Keratinocyte (primary cell): Measurements from ENCODE around the gene GSTM2. TPM values are rescaled to one million over a fixed set of nuclear protein-coding genes. Genes with fewer than 3 reads are reported as not detected.
"Not testable (repeated sequence)": the region's sequence is repeated elsewhere in the genome, so short reads cannot be mapped to it uniquely, and the experiment has no call there.

Experiments used
- DNase-seq: peaks from one replicate; pipeline ENCODE4 v3.0.0-alpha.2; 2011; ENCODE audit warnings: low read depth, missing footprints, low spot score
- FAIRE-seq: peaks from 2 replicates; lab custom pipeline; 2011; peaks lifted over from hg19 to GRCh38; lab: Jason Lieb, UNC
- H2AFZ ChIP-seq: 2 replicates; pipeline ENCODE4 v1.6.0; 2012; ENCODE audit warnings: low read length, control low read depth, inconsistent platforms; ENCODE audit not compliant: control insufficient read depth
- H3K27ac ChIP-seq: 2 replicates; pipeline ENCODE4 v1.5.1; 2011; ENCODE audit warnings: low read length; ENCODE audit not compliant: control insufficient read depth, insufficient read depth
- H3K27me3 ChIP-seq: 3 replicates; pipeline ENCODE4 v1.6.0; 2011; ENCODE audit warnings: low read length; ENCODE audit not compliant: control insufficient read depth, insufficient read depth; ENCODE audit errors: extremely low read depth
- H3K36me3 ChIP-seq, 2 experiments: 2 replicates in 1 of 2; 3 replicates in 1 of 2; pipeline ENCODE4 v1.5.1; 2011; ENCODE audit warnings: low read length in 2 of 2, mild to moderate bottlenecking in 1 of 2; ENCODE audit not compliant: control insufficient read depth in 2 of 2, insufficient read depth in 2 of 2; ENCODE audit errors: extremely low read depth in 1 of 2
- H3K4me1 ChIP-seq: 3 replicates; pipeline ENCODE4 v1.5.1; 2011; ENCODE audit warnings: low read length; ENCODE audit not compliant: control insufficient read depth, insufficient read depth; ENCODE audit errors: extremely low read depth
- H3K4me2 ChIP-seq: 3 replicates; pipeline ENCODE4 v1.6.0; 2011; ENCODE audit warnings: low read depth, low read length; ENCODE audit not compliant: control insufficient read depth, insufficient read depth; ENCODE audit errors: extremely low read depth
- H3K4me3 ChIP-seq, 3 experiments: fragments of 200-600 bp in 1 of 3; sonication (generic) in 1 of 3; 2 replicates in 2 of 3; 3 replicates in 1 of 3; pipeline ENCODE4 v1.5.1; 2011 to 2016; ENCODE audit warnings: low read length in 3 of 3, mild to moderate bottlenecking in 3 of 3, control low read depth in 2 of 3, inconsistent platforms in 1 of 3, low read depth in 1 of 3, mixed read lengths in 1 of 3, mixed run types in 1 of 3, moderate library complexity in 1 of 3; ENCODE audit not compliant: control insufficient read depth in 2 of 3, insufficient read depth in 2 of 3; ENCODE audit errors: extremely low read depth in 1 of 3
- H3K79me2 ChIP-seq: 2 replicates; pipeline ENCODE4 v1.6.0; 2012; ENCODE audit warnings: low read length; ENCODE audit not compliant: control insufficient read depth, insufficient read depth
- H3K9ac ChIP-seq: 3 replicates; pipeline ENCODE4 v1.6.0; 2011; ENCODE audit warnings: low read length; ENCODE audit not compliant: control insufficient read depth, insufficient read depth; ENCODE audit errors: extremely low read depth
- H3K9me1 ChIP-seq: 3 replicates; pipeline ENCODE4 v1.6.0; 2011; ENCODE audit warnings: low read length; ENCODE audit not compliant: control insufficient read depth, insufficient read depth; ENCODE audit errors: extremely low read depth
- H3K9me3 ChIP-seq: 2 replicates; pipeline ENCODE4 v1.5.1; 2012; ENCODE audit warnings: low read depth, low read length; ENCODE audit not compliant: control insufficient read depth
- H4K20me1 ChIP-seq: 3 replicates; pipeline ENCODE4 v1.6.0; 2011; ENCODE audit warnings: low read length; ENCODE audit not compliant: control insufficient read depth, insufficient read depth; ENCODE audit errors: extremely low read depth
- CTCF ChIP-seq, 3 experiments: IDR thresholded peaks in 1 of 3; conservative IDR thresholded peaks in 1 of 3; optimal IDR thresholded peaks in 1 of 3; 2 replicates in 2 of 3; 3 replicates in 1 of 3; pipeline versions ENCODE3 to v1.5.1; 2011; ENCODE audit warnings: low read length in 3 of 3, mild to moderate bottlenecking in 3 of 3, moderate library complexity in 2 of 3, control low read depth in 1 of 3, inconsistent platforms in 1 of 3; ENCODE audit not compliant: insufficient read depth in 2 of 3; ENCODE audit errors: extremely low read depth in 1 of 3
- EZH2 ChIP-seq: IDR thresholded peaks from one replicate; pipeline ENCODE4 v1.6.1; 2012; ENCODE audit warnings: inconsistent platforms, mild to moderate bottlenecking, low read length, moderate library complexity
- dilution Hi-C: fragments of 300-500 bp; cut with MboI; formaldehyde crosslinking; loops from one replicate; pipeline ENCODE4 v1.7.0; 2020; ENCODE audit warnings: low sequenced_read_pairs; ENCODE audit not compliant: extremely low pct_ligation_motif_present
- polyA plus RNA-seq, 5 experiments: library from polyadenylated mRNA; depleted of rRNA in 3 of 5; stranded (reverse) in 3 of 5; stranded (forward) in 1 of 5; unstranded in 1 of 5; fragments of >200 nt; gene quantifications; 1 replicate in 1 of 5; 2 replicates in 3 of 5; 3 replicates in 1 of 5; pipeline versions ENCODE4 v1.2.1 to v1.2.3, GENCODE V29; 2011 to 2012; ENCODE audit warnings: missing spikeins in 2 of 5, low read depth in 1 of 5, low replicate concordance in 1 of 5

The GSTM2 gene
- polyA plus RNA-seq, 1 donor (not counting 4 experiments of a cell fraction or from before 2014, with no cell fraction given): 11.1 TPM

- dilution Hi-C loops: no loop called here
- FAIRE-seq: no peak
These were observed 36.3 kb downstream of the GSTM2 start for GRCh38 chr1:109704173-109704572.

GRCh38 chr1:109705411-109705810 lies 37.6 kb downstream of the GSTM2 start:
- DNase-seq (no peak), FAIRE-seq (no peak)
- TF ChIP-seq EZH2: no peak
- no peak for TF ChIP-seq CTCF (optimal IDR thresholded peaks at IDR 0.05 in 1 of 3, IDR thresholded peaks at IDR 0.05 in 1 of 3, conservative IDR thresholded peaks at IDR 0.05 in 1 of 3; ENCODE audit: extremely low read depth in 1 of 3, insufficient read depth in 2 of 3, low read length in 3 of 3)

More at GRCh38 chr1:109704173-109704572, 36.3 kb downstream of the GSTM2 start:
- H3K9me3 ChIP-seq: no peaks in the 10 kb centered on the region
- H3K36me3 ChIP-seq: no peaks in the 10 kb centered on the region
- no peak overlapping the region for H3K4me2 ChIP-seq
- DNase-seq: no peak
- H3K79me2 ChIP-seq: no peaks in the 10 kb centered on the region
- no peak overlapping the region for H3K9ac ChIP-seq
- H3K9me1 ChIP-seq: no peaks in the 10 kb centered on the region
- no peak for TF ChIP-seq CTCF (optimal IDR thresholded peaks at IDR 0.05 in 1 of 3, IDR thresholded peaks at IDR 0.05 in 1 of 3, conservative IDR thresholded peaks at IDR 0.05 in 1 of 3; ENCODE audit: extremely low read depth in 1 of 3, insufficient read depth in 2 of 3, low read length in 3 of 3)
- TF ChIP-seq EZH2: no peak
- H3K4me1 ChIP-seq: no peaks in the 10 kb centered on the region
- no peak overlapping the region for H3K27ac ChIP-seq
- no peaks in the 10 kb centered on the region for H4K20me1 ChIP-seq
- H3K4me3 ChIP-seq: no peak overlapping the region
- no peak overlapping the region for H2AFZ ChIP-seq
- H3K27me3 ChIP-seq: no peaks in the 10 kb centered on the region

GRCh38 chr1:109708949-109709348 lies 41.1 kb downstream of the GSTM2 start:
- H3K4me3 ChIP-seq, H3K27ac ChIP-seq, H3K27me3 ChIP-seq, H3K79me2 ChIP-seq, H3K36me3 ChIP-seq, H3K9ac ChIP-seq, H2AFZ ChIP-seq, dilution Hi-C loops, H3K4me1 ChIP-seq, FAIRE-seq, H4K20me1 ChIP-seq, H3K9me3 ChIP-seq, H3K9me1 ChIP-seq, H3K4me2 ChIP-seq, DNase-seq: not testable (repeated sequence)

More at GRCh38 chr1:109705411-109705810, 37.6 kb downstream of the GSTM2 start:
- H3K4me3 ChIP-seq: no peak overlapping the region
- H3K27me3 ChIP-seq: no peaks in the 10 kb centered on the region
- H3K36me3 ChIP-seq: no peaks in the 10 kb centered on the region
- H3K9ac ChIP-seq: no peak overlapping the region
- H2AFZ ChIP-seq: no peak overlapping the region
- H3K4me2 ChIP-seq: no peak overlapping the region
- no peaks in the 10 kb centered on the region for H3K9me3 ChIP-seq
- no peaks in the 10 kb centered on the region for H3K79me2 ChIP-seq
- H3K27ac ChIP-seq: no peak overlapping the region
- no peaks in the 10 kb centered on the region for H4K20me1 ChIP-seq
- H3K9me1 ChIP-seq: no peaks in the 10 kb centered on the region
- no peaks in the 10 kb centered on the region for H3K4me1 ChIP-seq
- dilution Hi-C loops: no loop called here

GRCh38 chr1:109709822-109710221 lies 42.0 kb downstream of the GSTM2 start:
- H3K36me3 ChIP-seq, H2AFZ ChIP-seq, H3K27ac ChIP-seq, dilution Hi-C loops, FAIRE-seq, H3K79me2 ChIP-seq, DNase-seq, H3K4me1 ChIP-seq, H3K9me3 ChIP-seq, H3K9me1 ChIP-seq, H4K20me1 ChIP-seq, H3K27me3 ChIP-seq, H3K4me2 ChIP-seq, H3K4me3 ChIP-seq, H3K9ac ChIP-seq: not testable (repeated sequence)
